Measurements from ENCODE around the gene PHAF1.

GRCh38 chr16:67173323-67173722, 63.6 kb downstream of the PHAF1 start:
- TF ChIP-seq CTCF (conservative IDR thresholded peaks at IDR 0.05 in 1 of 2, IDR thresholded peaks at IDR 0.05 in 1 of 2; ENCODE audit: low read depth in 1 of 2, low read length in 2 of 2) (no peak), EZH2 (IDR thresholded peaks at IDR 0.05; ENCODE audit: low read length, missing control alignments) (no peak)
